ENCODE data around the gene FGF6.
"Not testable (repeated sequence)": the region's sequence is repeated elsewhere in the genome, so short reads cannot be mapped to it uniquely, and the experiment has no call there.

The FGF6 gene

DNA sequence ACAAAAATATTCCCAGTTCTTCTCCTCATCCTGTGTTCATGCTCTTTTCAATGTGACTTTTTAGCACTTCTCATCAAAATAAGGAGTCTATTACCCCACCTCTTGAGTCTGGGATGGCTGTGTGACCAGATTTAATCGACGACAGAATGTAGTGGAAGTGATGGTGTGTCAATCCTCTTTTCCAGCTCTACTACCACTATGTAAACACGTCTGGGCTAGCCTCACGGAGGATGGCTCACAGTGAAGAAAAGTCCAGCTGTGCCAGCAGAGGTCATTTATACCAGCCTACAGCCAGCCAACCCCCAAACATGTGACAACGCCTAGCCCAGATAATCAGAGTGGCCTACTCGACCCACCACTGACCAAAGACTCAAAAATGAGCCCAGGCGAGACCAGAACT is 37.3 kb upstream of the FGF6 start:
- Histone ChIP-seq H3K4me3 (no peak overlapping the region), H3K27ac (no peak overlapping the region)
- DNase-seq (ENCODE audit: low spot score): no peak
- TF ChIP-seq, protein P1, sequence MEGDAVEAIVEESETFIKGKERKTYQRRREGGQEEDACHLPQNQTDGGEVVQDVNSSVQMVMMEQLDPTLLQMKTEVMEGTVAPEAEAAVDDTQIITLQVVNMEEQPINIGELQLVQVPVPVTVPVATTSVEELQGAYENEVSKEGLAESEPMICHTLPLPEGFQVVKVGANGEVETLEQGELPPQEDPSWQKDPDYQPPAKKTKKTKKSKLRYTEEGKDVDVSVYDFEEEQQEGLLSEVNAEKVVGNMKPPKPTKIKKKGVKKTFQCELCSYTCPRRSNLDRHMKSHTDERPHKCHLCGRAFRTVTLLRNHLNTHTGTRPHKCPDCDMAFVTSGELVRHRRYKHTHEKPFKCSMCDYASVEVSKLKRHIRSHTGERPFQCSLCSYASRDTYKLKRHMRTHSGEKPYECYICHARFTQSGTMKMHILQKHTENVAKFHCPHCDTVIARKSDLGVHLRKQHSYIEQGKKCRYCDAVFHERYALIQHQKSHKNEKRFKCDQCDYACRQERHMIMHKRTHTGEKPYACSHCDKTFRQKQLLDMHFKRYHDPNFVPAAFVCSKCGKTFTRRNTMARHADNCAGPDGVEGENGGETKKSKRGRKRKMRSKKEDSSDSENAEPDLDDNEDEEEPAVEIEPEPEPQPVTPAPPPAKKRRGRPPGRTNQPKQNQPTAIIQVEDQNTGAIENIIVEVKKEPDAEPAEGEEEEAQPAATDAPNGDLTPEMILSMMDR (IDR thresholded peaks at IDR 0.05): no peak

DNA sequence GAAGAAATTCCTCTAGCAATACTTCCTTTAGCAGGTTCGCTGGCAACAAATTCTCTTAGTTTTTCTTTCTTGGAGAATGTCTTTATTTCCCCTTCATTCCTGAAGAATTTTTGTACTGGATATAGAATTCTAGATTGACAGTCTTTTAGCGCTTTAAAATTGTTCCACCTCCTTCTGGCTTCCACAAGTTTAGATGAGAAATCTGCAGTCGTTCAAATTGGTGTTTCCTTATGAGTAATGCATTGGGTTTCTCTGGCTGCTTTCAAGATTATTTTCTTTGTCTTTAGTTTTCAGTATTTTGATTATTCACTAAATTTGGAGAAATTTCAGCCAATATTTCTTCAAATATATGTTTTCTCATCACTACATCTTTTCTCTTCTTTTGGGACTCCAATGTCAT is 33.3 kb upstream of the FGF6 start:
- Histone ChIP-seq H3K4me3 (no peak overlapping the region), H3K27ac (no peak overlapping the region)
- DNase-seq (ENCODE audit: low spot score): no peak
- TF ChIP-seq, protein P1 (IDR thresholded peaks at IDR 0.05): no peak

DNA sequence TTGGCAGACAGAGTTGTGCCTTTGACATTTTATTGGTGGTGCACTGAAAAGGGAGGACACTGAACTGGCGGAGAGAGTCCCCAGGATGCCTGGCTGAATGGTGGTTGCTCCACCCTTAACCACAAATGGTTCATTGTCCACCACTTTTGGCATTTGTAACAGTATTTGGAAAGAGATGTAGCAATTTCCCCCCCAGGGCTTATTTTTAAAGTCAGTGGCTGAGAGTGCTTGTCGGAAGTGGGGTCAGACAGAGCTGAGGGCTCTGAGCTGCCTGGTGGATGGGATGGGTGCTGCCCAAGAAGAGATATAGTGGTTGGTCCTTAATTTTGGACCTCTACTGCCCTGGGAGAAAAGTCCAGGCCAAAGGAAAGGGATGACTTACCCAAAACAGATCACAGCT is 31.5 kb upstream of the FGF6 start:
- TF ChIP-seq, protein P1 (IDR thresholded peaks at IDR 0.05): no peak

DNA sequence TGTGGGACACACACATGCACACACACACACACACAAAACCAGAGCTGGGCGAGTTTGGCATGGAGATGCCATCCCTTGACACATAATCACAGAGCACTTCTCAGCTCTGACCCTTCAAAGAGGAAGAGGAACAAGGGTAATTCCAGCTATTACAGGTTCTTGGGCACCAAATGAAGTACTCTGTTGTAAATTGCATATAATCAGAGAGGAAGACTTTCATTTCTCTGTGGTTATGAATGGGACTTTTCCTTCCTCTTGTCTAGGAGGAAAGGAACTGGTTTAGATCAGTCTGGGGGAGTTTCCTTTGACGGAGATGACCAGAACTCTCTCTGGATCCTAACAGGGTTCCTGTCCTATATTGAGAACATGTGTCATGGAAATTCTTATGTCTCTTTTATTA is 26.4 kb upstream of the FGF6 start:
- TF ChIP-seq, protein P1 (IDR thresholded peaks at IDR 0.05): no peak
- no peak overlapping the region for H3K4me3 ChIP-seq
- H3K27ac ChIP-seq: no peak overlapping the region
- DNase-seq (ENCODE audit: low spot score): no peak

More for the DNA sequence above, 31.5 kb upstream of the FGF6 start:
- H3K4me3 ChIP-seq: no peak overlapping the region
- DNase-seq (ENCODE audit: low spot score): no peak
- no peak overlapping the region for H3K27ac ChIP-seq

DNA sequence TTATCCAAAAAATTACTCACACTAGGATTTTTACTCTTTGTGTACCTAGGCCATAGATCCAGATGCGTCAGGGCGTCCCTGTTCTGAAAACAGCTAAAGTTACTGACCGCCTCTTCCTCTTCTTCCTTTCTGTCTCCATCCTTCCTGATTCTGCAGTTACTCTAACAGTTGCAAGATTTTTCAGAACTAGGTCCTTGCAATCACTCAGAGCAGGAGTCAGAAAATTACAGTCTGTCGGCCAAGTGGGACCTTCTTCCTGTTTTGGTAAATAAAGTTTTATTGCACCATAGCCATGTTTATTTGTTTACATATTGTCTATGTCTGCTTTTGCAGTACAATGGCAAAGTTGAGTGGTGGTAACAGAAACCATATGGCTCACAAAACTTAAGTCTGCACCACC is 25.6 kb upstream of the FGF6 start:
- TF ChIP-seq, protein P1 (IDR thresholded peaks at IDR 0.05): no peak
- DNase-seq (ENCODE audit: low spot score): no peak
- Histone ChIP-seq H3K27ac (no peak overlapping the region), H3K4me3 (no peak overlapping the region)

DNA sequence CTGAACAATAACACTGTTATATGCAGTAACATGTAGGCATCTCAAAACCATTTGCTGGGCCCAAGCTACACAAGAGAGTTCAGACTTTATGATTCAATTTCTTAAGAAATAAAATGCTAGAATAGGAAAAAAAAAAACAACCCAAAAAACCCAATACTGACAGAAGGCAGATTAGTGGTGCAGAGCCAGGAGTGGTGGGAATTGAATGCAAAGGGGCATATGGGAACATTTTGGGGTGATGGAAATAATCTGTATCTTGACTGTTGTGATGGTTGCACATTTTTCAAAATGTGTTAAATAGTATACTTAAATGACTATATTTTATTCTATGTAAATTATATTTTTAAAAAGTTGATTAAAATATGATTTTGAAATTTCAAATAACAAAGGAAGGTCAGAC is 23.4 kb upstream of the FGF6 start:
- no peak overlapping the region for H3K4me3 ChIP-seq
- TF ChIP-seq, protein P1 (IDR thresholded peaks at IDR 0.05): no peak
- no peak overlapping the region for H3K27ac ChIP-seq
- no peak for DNase-seq (ENCODE audit: low spot score)

DNA sequence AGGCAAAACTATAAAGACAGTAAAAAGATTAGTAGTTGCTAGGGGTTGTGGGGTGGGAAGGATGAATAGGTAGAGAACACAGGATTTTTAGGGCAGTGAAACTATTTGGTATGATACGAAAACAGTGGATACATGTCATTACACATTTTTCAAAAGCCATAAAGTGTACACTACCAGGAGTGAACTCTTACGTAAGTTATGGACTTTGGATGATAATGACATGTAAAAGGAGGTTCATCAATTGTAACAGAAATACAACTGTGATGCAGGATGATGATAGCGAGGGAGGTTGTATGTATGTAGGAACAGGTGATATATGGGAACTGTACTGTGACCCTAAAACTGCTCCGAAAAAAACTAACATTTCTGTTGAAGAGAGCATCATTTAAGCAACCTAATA is 15.1 kb upstream of the FGF6 start:
- H3K27ac ChIP-seq: no peak overlapping the region
- H3K4me3 ChIP-seq: no peak overlapping the region
- no peak for DNase-seq (ENCODE audit: low spot score)
- TF ChIP-seq, protein P1 (IDR thresholded peaks at IDR 0.05): no peak

DNA sequence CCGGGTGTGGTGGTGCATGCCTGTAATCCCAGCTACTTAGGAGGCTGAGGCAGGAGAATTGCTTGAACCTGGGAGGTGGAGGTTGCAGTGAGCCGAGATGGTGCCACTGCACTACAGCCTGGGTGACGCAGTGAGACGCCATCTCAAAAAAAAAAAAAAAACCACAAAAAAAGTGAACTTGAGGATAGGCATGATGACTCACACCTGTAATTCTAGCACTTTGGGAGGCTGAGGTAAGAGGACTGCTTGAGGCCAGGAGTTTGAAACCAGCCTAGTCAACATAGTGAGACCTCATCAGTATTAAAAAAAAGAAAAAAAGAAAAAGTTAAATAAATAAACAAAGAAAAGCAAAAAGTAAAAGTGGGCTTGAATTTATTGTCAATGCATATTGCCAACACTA is 10.2 kb upstream of the FGF6 start:
- not testable (repeated sequence) for H3K4me3 ChIP-seq; H3K27ac ChIP-seq; DNase-seq (ENCODE audit: low spot score)
